HG03558 (cell line): ENCODE data around the gene ZSCAN10.
"Not testable (repeated sequence)": the region's sequence is repeated elsewhere in the genome, so short reads cannot be mapped to it uniquely, and the experiment has no call there.

Experiments
- ATAC-seq: cut with Tn5 transposase; IDR thresholded peaks from one replicate; pipeline ENCODE4 v1.9.1; 2021; ENCODE audit warnings: moderate number of reproducible peaks; ENCODE audit not compliant: unreplicated experiment; ENCODE audit errors: extremely low read depth

ZSCAN10 gene

DNA sequence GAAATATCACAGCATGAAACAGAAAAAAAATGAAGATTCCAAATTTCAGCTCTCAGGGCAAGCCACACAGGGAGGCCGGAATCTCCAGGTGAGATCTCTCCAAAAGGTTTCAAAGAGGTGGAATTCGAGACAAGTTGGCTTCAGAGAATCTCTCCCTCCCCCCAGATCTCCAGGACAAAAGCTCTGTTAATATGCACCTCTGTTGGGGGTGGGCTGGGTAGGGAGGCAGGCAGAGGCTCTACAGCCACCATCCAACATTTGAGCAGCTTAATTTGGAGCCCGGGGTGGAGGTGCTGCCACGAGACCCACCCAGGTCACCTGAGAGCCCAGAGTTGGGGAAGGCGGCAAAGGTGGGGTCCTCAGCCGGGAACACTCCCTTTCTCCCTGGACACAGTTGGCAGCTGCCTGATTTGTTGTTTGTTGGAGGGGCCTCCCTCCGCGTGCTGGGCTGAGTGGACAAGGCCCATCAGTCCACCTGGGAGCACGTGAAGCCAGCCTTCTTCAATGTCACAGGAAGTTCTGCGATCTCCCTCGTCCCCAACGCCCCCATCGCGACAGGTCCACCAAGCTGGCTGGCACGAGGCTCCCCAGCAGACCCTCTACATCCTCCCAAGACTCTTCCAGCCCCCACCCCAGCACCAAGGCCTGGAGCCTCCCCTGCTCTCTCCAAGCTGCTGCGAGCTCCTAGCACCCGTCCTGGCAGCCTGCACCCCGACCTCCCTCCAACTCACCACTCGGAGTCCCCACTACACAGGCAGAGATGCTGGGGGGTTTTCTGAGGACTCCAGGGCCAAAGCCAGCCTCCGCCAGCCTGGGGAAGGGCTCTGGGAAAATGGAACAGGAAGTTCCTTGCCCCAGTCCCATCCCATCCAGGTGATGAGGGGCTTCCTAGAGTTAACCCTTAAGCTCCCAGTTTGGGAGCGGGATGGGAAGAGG is at the start of gene ZSCAN10:
Gene ZSCAN10, minus strand, starts transcription at position 836 of the 936 bp plus-strand sequence. CDS start 6,357 bp downstream, outside the sequence.
- no peak for ATAC-seq

DNA sequence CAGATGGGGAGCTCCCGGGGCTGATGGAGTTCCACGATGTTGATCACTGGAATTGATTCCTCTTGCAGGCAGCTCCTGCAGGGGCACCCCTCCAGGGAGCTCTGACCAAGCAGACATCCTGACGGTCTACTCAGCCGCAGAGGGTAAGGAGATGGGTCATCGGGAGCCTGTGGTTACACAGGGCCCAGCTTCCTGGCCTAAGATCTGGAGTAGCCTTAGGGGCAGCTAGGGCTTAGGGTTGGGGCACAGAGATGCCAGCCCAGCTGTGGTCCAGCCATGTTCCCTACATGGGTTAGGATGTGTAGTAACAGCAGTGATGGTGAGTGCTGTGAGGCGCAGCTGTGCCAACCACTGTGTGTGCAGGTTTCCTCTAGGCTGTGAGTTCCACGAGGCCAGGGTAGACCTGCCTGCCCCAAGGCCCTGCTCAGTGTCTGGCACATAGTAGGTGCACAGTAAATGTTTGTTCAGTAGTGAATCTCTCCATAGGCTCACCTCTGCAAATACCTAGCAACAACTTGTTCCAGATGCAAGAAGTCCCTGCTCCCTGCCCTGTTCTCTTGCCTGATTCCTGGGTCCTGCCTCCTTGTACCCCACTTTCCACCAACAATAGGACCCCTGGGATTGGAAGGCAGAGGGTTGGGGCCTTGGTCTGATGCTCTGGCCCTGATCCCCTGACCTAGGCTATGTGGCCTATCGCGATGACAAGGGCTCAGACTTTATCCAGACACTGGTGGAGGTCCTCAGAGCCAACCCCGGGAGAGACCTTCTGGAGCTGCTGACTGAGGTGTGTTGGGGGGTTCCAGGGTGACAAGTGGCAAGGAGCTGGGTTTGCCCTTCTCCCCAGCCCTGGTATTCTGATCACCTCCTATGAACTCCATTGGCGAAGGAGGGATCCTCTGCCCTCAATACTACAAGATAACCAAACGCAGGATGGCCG is 49.4 kb upstream of the ZSCAN10 start:
- ATAC-seq: no peak

- ATAC-seq: no peak
Measured at GRCh38 chr16:3147757-3148104, 48.6 kb upstream of the ZSCAN10 start.

DNA sequence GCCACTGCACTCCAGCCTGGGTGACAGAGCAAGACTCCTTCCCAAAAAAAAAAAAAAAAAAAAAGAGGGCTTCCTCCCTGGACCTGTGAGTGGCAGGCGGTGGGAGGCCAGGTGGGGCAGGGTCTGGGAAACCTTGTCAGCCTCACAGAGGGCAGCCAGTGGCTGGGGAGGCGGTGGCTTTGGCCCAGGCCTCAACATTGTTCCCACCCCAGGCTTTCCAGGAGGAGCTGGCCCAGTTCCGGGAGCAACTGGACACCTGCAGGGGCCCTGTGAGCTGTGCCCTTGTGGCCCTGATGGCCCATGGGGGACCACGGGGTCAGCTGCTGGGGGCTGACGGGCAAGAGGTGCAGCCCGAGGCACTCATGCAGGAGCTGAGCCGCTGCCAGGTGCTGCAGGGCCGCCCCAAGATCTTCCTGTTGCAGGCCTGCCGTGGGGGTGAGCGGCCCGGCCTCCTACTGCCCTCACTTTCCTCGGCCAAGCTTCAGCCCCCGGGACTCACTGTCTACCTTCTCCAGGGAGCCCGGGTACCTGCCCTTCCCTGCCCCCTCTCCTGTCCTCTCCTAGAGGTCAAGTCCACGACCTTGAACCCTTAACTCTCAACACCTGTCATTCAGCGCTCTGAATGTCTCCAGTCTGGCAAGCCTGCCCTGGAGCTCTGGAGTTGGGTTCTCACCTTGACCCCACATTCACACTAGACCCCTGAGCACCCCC is 48.1 kb upstream of the ZSCAN10 start:
- ATAC-seq: no peak

DNA sequence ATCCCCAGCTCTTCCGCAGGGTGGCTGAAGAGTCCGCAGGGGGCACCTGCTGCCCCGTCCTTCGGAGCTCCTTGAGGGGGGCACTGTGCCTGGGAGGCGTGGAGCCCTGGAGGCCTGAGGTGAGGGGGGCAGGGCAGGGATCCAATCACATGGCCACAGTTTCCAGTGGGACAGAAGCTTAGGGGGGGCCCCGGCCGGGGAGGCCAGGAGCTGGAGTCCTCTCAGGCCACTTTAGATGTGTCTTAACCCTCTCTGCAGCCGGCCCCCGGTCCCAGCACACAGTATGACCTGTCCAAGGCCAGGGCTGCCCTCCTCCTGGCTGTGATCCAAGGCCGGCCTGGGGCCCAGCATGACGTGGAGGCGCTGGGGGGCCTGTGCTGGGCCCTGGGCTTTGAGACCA is 46.6 kb upstream of the ZSCAN10 start:
- no peak for ATAC-seq

GRCh38 chr16:3145151-3145550 is 46.1 kb upstream of the ZSCAN10 start:
- no peak for ATAC-seq

DNA sequence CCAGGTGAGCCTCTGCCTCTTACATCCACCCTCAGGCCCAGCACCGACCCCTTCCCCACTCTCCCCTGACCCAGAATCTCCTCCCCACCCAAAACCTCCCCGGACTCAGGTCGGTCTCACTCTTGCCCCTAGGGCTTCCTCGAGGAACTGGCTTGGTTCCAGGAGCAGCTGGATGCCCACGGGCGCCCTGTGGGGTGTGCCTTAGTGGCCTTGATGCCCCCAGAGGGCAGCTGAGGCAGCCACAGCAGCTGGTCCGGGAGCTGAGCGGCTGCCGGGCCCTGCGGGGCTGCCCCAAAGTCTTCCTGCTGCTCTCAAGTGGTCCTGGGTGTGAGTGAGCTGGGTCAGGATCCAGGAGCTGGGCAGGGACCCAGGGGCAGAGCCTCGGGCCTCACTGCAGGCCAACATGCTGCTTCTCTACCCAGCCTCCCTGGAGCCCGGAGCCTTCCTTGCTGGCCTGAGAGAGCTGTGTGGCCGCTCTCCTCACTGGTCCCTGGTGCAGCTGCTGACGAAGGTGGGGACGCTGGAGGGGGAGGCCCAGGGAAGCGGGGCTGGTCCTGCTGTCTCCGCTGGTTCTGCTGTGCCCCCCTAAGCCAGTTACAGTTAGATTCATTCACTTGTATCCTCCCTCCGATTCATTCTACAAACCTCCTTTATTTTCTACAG is 45.4 kb upstream of the ZSCAN10 start:
- ATAC-seq: no peak

DNA sequence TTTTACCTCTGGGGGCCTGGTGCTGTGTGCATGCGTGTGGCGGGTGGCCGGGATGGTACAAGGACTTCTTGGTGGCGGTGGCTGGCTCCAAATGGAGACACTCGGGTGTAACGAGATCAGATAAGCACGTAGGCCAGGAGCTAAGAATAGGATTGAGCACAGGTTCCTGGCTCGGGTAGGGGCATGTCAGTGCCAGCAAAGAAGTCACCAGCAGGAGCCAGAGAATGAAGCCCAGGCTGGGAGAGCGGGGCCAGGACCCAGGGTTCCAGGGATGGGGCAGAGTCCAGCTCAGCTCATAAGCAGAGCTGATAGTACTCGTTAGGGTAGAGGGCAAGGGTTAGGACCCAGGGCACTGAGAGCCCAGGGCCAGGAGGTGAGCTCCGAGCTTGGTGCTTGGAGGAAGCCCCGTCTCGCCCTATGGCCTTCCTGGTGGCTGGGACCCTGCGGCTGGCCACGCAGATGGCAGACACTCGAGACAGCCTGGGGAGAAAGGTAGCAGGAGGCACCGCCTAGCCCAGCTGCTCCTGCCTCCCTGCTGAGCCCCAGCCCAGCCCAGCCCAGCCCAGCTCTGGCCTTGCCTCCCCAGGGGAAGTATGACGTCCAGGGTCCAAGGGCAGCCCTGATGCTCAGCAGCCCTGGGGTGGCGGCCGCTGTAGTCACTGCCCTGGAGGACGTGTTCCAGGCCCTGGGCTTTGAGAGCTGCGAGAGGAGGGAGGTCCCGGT is 44.7 kb upstream of the ZSCAN10 start:
- no peak for ATAC-seq

- ATAC-seq: no peak
Measured at GRCh38 chr16:3143189-3143588, 44.1 kb upstream of the ZSCAN10 start.

GRCh38 chr16:3142770-3143169 is 43.7 kb upstream of the ZSCAN10 start:
- ATAC-seq: no peak

DNA sequence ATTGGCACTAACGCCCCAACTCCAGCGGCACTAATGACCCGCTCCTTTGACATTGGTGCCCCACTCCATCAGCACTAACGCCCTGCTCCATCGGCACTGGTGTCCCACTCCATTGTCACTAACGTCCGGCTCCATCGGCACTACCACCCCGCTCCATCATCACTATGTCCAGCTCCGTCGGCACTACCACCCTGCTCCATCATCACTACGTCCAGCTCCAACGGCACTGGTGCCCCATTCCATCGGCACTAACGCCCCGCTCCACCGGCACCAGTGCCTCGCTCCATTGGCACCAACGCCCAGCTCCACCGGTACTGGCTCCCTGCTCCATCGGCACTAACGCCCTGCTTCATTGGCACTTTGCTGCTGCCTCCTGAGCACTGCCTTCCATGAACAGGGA is 43.2 kb upstream of the ZSCAN10 start:
- no peak for ATAC-seq

- no peak for ATAC-seq
Measured at GRCh38 chr16:3141781-3142311, 42.8 kb upstream of the ZSCAN10 start.

GRCh38 chr16:3140603-3141427 is 41.7 kb upstream of the ZSCAN10 start:
- no peak for ATAC-seq

- not testable (repeated sequence) for ATAC-seq
Measured at GRCh38 chr16:3139561-3139960, 40.5 kb upstream of the ZSCAN10 start.

DNA sequence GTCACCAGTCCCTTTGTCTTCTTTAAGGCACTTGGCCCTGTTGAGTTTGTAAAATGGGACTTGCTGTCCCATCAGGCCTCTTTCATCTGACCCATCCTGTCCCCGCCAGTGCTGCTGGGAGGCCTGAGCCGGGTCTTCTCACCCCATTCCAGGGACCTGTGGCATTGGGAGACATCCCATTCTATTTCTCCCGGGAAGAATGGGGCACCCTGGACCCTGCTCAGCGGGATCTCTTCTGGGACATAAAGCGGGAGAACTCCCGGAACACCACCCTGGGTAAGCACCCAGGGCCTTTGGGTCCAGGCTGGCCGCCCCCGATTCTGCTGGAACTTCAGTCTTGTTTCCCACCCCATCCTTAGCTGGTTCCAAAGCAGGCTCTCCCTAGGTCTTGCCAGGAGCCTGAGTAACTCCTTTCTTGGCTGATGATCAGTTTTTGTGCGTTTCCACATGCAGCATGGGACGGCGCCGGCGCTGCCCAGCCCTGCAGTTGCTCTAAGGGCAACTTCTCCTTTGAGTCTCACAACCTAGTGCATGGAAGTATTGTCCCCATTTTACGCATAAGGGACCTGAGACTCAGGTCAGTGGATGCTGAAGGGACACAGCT is 39.8 kb upstream of the ZSCAN10 start:
- ATAC-seq: no peak

DNA sequence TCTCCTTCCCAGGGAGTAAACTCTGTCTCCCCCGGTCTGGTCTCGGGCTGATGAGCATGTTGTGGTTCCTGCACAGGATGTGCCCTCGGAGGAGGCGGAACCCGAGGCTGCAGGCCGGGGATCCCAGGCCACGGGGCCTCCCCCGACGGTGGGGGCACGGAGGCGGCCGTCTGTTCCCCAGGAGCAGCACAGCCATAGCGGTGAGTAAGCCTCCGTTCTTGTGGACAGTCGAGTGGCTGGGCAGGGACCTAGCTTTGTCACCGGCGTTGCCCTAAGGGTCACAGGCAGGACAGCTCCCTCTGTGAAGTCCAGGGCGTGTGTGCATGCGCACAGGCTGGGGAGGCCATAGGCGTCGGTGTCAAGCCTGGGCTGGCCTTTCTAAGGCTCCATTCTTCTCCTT is 39.2 kb upstream of the ZSCAN10 start:
- no peak for ATAC-seq

GRCh38 chr16:3137267-3137666 is 38.2 kb upstream of the ZSCAN10 start:
- ATAC-seq: no peak
